ENCODE results near the gene PRLR.

PRLR gene

DNA sequence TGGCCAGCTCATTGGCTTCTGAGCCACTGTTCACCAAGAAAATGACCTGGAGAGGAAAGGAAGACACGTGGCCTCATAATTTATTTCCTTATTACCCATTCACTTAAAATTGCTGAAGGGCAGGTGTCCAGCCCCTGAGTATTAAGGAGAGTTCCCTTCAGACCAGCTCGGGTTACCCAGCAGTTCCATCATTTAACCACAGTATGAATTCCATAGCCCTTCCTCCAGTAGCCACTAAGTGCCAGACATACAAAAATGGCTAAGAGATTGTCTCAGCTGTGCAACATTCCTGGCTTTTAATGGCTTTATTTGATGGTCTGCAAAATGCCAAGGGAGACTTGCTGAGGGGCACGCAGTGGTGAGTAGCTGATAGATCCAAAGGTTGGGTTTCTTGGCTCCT lies 195.0 kb downstream of the PRLR start:
- DNase-seq (ENCODE audit: low read depth): no peak

DNA sequence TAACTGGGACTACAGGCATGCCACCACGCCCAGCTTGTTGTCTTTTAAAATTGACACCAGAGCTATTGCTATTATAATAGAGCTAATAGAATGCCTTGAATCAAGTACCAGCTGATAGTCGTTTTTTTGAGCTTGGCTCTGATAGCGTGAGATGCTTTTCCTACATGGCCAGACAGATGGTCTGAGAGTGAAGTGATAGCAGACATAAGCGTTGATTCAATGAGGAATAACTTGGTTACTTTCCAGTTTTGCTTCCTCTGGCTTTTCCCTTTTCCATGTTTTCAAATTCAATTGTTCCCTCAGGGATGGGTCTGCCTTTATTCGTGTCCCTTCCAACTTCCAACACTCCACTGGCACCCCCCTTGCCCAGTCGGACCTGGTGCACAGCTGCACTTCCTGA lies 197.9 kb downstream of the PRLR start:
- DNase-seq (ENCODE audit: low read depth): no peak

DNA sequence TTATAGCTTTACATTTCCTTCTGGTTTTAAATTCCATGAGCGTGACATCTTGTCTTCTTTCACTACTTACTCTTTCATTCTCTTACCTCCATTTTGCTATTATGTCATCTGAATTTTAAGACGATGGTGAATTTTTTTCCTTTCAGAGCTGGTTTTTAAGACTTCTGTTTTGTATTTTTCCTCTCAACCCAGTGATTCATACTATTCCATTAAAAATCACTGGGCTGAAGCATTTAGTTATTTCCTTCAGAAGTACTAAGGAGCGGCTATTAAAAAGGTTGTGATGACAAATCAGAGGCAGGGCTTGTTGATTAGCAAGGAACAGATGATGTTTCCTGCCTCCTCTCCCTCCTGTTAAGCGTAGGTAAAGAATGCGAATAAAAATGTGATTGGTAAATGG lies 199.0 kb downstream of the PRLR start:
- DNase-seq (ENCODE audit: low read depth): no peak

DNA sequence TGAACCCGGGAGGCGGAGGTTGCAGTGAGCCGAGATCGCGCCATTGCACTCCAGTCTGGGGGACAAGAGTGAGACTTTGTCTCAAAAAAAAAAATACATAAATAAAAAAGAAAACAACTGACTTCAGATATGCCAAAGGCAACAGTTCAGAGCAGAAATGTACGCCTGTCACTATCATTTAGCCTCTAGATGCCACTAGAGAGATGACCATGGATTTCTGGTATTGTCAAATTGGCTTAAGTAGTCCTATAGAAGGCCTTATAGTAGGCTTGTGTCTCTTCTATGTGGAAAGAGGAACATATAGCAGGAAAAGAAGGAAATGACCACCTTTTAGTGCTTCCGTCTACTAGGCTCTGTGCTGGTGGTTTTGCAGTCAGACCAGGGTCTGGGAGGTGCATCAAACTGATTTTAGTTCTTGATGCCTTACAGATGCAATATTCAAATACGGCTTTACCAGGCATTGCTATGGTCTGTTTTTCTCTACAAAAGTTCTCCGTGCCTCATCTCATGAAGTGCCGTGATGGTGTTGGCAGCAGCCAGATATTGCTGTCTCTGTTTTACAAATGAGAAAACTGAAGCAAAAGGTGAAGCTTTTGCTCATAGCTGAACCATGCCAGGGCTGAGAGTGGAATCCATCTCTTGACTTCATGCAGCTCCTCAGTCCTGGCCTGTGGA lies 199.7 kb downstream of the PRLR start:
- DNase-seq (ENCODE audit: low read depth): no peak

DNA sequence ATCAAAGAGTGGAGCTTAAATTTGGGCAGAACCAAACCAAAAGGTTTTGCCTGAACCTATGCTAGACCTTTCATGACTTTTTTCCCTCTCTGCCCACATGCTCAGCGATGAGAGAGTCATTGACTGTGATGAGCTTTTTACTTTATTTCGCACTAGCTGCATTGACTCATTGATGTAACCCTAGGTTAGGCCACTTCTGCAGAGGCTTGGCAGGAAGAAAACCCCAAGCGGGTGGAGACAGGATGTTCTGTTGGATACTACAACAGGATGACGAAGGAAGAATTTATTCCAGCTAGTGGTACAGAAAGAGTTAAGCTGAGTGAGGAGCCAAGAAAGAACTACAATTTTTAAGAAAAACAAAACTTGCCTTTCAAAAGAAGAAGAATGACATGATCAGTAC lies 201.0 kb downstream of the PRLR start:
- DNase-seq (ENCODE audit: low read depth): no peak

DNA sequence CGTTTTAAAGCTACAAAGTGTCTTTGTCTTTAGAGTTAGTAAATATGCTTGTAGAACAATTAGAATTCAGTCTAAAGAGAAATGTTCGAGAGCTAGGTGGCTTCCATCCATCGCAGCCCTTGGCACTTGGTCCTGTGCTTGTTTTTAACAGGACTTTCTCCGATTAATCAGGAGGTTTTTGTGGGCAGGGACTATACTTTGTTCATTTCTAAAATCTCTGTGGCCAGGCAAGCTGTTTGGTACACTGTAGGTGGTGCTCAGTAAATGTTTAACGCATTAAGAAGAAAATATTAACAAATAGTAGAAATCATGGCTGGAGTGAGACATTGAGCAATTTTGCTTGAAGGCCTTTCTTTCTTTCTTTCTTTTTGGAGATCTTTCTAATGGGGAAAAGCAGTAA lies 203.3 kb downstream of the PRLR start:
- DNase-seq (ENCODE audit: low read depth): no peak

DNA sequence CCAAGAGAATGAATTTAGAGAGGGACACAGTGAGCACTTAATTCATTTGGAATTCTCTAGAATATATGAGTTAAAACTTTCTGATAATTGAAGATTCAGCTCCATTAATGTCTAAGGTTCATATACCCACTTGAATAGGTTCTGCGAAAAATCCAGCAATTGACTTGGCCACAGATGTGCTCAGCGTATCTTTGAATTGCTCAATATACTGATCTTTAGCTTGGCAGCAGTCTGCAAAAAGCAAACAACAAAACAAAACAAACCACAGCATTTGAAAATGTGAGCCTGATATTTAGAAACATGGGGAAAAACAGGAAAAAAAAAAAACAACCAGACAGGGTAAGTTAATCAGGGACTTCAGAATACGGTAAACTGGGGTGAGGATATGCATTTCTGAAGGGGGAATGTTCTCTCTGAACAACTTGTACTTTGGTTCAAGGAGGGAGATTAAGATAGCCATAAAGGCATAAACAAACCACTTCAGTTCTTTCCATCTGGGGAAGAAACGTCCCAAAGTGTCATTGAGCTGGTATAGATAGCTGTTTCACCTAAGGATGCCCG lies 203.9 kb downstream of the PRLR start:
- no peak for DNase-seq (ENCODE audit: low read depth)

DNA sequence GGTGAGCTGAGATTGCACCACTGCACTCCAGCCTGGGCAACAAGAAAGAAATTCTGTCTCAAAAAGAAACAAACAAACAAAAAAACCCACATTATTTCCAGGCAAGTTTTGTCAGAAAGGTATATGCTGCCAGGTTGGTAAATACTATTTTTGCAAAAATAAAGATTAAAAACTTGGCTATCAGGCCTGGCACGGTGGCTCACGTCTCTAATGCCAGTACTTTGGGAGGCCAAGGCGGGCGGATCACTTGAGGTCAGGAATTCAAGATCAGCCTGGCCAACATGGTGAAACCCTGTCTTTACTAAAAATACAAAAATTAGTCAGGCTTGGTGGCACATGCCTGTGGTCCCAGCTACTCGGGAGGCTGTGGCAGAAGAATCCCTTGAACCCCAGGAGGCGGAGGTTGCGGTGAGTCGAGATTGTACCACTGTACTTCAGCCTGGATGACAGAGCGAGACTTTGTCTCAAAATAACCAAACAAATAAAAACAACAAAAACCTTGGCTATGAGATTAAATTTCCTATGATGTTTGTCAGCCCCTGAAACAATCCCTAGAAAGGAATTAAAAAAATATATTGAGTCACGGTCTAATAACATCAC lies 205.3 kb downstream of the PRLR start:
- no peak for DNase-seq (ENCODE audit: low read depth)

DNA sequence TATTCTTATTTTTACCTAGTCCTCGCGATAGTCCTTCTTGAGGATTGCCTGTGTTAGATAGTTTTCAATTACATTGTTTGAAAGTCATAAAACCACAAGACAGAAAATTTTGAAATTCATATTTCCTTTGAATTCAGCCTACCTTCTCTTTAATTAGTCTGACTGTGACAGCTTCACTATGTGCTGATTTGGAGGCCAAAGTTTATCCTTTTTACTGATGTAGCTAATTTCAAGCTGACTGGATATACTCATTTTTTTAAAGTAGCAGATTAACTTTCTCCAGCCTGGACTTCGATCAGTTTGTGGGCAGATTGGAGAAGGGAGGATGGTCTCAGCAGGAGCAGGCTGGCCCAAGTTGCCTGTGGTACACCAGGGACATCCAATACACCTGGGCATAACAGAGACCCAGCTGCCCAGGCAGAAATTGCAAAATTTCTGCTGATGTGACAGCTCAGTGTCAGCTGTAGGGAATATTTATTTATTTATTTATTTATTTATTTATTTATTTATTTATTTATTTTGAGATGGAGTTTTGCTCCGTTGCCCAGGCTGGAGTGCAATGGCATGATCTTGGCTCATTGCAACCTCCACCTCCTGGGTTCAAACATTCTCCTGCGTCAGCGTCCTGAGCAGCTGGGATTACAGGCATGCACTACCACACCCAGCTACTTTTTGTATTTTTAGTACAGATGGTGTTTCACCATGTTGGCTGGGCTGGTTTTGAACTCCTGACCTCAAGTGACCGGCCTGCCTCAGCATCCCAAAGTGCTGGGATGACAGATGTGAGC lies 206.7 kb downstream of the PRLR start:
- no peak for DNase-seq (ENCODE audit: low read depth)

DNA sequence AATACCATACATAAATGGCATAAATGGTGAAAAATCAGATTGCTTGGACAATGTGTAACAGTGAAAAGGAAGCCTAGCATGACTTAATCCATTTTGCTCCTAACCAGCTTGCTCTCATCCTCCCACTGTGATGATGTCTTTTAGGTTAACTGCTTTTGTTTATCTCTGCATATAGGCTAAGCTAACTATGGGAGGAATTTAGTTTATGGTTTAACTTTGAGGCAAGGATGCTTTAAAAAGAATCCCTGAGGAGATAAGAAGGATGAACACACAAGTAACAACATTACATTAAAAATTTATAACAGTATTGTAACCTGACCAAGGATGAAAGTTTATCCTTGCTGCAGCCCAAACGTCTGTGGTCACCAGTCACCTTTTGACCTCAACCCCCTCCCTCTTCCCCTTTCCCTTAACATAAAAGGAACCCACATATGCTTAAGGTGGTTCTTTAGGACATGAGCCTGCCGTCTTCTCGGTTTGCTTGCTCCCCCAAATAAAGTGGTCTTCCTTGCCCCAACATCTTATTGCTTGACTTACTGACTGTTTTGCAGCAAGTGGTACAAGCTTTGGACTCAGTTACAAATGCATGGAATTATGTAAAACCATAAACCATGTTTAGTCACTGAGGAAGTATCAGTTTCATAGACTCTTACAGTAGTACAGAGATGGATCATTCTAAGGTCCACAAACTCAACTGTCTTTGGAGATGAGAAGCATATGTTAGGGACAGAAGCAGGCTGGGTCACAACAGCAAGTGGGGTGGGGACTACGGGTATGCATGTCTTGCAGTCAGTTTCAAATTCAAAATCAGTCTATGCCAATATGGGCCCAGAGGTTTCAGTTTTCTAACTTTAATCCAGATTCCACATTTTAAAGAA lies 213.9 kb downstream of the PRLR start:
- no peak for DNase-seq (ENCODE audit: low read depth)

DNA sequence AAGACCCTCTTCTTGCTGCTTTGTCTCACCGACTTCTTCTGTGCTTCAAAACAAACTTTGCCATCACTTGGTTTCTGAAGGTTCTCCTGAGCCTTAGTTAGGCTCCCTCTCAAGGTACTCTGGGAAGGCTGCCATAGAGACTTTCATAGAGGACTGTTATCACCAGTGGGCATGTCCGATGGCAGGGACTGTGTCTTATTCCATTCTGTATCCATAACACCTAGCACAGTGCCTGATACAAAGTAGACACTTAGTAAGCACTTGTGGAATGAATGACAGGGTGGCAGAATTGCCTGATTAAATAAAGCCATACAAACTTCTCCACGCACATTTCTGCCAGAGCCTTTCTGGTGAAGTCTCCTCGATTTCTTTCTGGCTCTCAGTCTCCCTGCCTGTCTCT lies 215.2 kb downstream of the PRLR start:
- DNase-seq (ENCODE audit: low read depth): no peak

DNA sequence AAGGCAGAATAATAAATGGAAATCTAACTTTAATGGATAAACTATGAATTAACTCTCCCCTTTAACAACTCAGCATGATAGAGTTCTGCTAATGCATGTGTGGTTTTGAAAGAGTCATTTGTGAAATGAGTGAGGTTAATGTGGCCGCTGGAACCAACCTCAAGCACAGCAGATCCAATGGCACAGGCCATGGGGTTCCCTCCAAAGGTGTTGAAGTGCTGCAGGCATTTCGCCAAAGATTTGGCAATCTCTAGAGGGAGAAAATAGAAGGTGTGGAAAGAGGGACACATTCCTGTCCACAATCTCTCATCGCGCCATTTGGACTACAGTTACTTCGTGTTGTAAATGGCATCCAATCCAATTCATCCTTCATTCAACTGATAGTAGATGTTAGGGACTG lies 217.5 kb downstream of the PRLR start:
- no peak for DNase-seq (ENCODE audit: low read depth)

DNA sequence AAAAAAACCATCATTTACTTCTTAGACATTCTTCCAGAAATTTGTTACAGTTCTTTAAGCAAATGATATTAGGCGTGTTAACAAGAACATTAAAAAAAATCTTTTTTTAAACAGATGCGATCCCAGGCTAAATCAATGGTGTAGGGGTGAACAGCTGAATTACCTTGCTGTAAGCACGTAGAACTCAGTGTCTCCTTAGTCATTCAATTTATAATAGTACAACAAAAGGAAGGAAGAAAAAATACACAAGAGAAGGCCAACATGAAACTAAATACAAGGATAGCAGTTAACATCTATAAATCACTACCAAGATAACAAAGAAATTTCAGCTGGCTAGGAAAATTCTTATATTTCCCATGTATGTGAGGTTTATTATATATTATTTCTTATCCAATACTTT lies 217.9 kb downstream of the PRLR start:
- DNase-seq (ENCODE audit: low read depth): no peak

DNA sequence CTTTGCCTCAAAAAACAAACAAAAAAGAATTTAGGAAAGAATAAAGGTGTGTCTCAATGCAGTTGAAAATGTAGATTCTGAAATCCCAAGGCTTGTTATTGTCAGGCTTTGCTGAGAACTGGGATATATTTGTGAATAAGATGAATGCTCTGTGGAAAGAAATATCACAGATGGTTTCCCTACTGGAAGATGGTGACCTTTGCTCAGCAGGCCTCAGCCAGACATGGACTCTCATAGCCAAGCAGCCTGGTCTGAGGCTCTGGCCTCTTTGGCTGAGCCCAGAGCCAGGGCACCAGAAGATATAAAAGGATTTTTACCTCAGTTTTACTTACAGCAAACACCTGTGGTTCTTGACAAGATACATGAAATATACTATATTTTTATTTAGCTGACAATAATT lies 219.6 kb downstream of the PRLR start:
- DNase-seq (ENCODE audit: low read depth): no peak

DNA sequence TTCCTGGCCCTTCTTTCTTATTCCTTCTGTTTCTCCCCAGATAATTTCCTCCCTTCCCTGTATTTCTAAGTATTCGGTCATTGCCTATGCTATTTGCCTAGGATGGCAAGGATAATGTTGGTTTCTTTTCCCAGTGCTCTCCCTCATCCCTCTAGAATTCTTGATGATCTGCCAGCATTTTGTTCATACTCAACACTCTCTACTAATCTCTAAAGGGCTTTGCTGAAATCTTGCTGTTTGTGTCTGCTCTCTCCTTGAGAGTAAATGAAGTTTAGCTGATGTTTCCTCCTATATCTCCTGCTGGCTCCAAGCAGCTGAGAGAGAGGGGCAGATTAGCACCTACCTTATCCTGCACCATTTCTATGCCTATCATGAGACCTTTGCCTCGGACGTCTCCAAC lies 220.6 kb downstream of the PRLR start:
- no peak for DNase-seq (ENCODE audit: low read depth)

DNA sequence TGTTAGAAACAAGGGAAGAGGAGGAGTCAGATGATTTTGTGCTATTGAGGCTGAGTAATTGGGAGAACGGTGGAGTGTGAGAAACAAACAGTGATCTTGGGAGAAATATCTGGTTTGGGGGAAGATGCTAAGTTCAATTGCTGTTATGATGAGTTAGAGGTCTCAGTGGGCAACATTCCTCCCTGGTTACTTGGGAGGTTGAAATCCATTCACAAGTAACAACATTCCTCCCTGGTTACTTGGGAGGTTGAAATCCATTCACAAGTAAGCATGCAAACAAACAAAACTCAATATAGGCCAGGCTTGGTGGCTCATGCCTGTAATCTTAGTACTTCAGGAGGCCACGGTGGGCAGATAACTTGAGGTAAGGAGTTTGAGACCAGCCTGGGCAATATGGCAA lies 221.3 kb downstream of the PRLR start:
- no peak for DNase-seq (ENCODE audit: low read depth)

DNA sequence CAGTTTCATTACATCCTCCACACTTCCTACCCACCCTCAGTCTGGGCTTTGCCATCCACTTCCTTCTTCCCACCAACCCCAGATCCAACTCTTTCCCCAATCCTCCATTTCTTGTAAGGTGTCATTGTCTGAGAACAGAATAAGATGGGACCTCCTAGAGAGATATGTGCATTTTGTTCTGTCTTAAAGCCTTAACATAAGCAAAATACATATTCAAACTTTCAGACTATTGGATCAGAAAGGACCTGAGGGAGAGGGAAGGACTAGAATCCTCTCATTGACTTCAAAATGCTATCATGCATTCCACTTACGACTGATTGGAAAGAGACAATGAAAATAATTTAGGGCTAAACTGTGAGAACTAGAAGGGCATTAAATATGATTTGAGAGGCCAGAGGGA lies 225.5 kb downstream of the PRLR start:
- no peak for DNase-seq (ENCODE audit: low read depth)

DNA sequence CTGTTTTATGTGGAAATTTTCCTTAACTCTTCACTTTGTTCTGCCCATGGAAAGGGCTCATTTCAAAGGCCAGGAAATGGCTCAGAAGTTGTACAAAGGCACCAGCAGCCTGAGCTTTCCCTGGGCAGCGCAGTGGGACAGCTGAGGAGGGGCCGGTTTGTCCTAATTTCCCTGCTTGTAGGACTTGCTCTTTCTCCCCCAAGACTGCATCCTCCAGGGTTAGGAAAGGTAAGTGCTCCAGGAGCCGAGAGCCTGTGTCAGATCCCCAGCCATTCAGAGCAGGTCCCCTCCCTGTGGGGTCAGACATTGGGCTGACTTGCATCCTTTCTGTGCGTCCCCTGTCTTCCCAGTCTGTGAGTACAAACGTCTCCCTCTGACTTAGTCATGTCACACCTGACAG lies 226.1 kb downstream of the PRLR start:
- no peak for DNase-seq (ENCODE audit: low read depth)

DNA sequence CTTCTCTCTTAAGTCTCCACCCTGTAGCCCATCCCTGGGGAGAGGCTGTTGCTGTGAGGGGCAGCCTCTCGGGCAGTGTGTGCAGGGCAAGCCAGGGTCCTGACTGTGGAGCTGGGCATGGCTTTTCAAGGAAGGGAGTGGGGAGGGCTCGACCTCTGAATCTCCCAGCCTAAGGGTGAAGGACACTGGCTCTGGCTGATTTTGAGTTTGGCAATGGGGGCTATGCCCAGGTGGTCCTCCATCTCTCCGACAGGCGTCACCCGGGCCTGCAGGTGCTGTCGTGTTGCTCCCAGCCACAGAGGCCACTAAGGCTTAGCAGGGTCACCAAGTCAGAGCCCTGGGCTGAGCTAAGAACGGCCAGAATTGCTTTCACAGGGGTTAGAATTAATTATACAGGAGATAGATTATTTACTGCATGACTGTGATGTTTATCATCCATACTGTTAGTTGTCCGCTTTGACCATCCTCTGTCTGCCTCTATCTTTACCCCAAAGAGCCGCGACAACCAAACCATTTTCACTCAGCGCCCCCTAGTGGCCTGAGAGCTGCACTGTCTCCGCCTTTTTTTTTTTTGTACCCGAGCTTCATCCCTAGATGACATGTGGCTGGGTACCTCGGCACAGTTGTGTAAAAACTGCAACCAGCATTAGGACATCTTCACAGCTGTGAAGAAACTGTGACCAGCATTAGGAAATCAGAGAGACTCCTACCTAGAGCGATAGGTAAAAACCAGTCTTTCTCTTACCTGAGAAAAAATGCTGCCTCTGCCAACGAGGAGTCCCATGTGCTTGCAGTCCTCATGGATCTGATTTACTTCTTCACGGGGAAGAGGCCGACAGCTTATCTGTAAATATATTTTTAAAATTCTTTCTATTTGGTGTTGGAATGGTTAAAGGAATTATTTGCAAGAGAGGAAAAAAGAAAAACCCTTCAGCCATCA lies 227.0 kb downstream of the PRLR start:
- peak; percentile 18 for DNase-seq (ENCODE audit: low read depth)

DNA sequence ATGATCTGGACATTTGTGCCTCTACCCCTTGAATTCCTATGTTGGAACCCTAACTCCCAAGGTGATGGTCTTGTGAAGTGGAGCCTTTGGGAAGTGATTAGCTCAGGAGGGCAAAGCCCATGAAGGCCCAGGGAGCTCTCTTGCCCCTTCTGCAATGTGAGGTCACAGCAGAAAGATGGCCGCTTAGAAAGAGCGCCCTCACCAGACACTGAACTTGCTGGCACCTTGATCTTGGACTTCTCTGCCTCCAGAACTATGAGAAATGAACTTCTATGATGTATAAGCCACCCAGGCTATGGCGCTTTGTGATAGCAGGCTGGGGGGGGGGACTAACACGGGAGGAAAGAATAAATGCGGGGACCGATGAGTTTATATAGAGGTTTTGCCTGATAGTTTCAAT lies 227.8 kb downstream of the PRLR start:
- no peak for DNase-seq (ENCODE audit: low read depth)

DNA sequence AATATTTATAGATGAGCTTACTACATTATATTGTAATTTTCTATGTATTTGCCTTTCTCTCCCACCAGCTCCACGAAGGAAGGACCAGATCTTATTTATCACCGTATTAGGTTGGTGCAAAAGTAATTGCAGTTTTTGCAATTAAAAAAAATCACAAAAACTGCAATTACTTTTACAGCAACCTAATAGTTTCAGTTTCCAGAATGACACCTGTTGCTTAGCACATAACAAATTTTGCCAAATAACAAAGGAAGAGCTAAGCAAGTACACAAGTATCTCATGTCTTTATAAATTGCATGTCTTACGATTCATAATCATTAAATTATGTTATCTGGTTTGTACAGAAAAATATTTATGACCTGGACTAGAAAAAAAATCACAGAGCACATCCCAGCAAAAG lies 228.4 kb downstream of the PRLR start:
- no peak for DNase-seq (ENCODE audit: low read depth)

Measured in stimulated activated CD8-positive, alpha-beta memory T cell treated with anti-CD3 and anti-CD28 coated beads, Interleukin-7, amount 100 ng/mL, for 24 hours (primary cell).